AG04450 (cell line): ENCODE results near the gene TAF9. TPM values are rescaled to one million over a fixed set of nuclear protein-coding genes. Genes with fewer than 3 reads are reported as not detected.

Experiments used
- CTCF ChIA-PET: fragments of 300-600, 350-600 bp; formaldehyde crosslinking; extraction: SDS; loops from one replicate; lab custom pipeline; 2022; ENCODE audit warnings: antibody characterized with exemption, inconsistent platforms; lab: Charles Lee
- POLR2A ChIA-PET: fragments of 350-600 bp; formaldehyde crosslinking; extraction: SDS; loops from one replicate; lab custom pipeline; 2021; ENCODE audit warnings: antibody characterized with exemption, inconsistent platforms; lab: Yijun Ruan, JAX
- DNase-seq: peaks from one replicate; pipeline ENCODE4 v3.0.0-alpha.2; 2011; ENCODE audit warnings: low read depth, low spot score
- H3K27ac ChIP-seq: one replicate; pipeline ENCODE4 v1.5.1; 2012; ENCODE audit warnings: low read depth, low read length, control low read depth
- H3K27me3 ChIP-seq: one replicate; pipeline ENCODE4 v1.6.0; 2012; ENCODE audit warnings: low read length; ENCODE audit not compliant: control insufficient read depth, insufficient read depth
- H3K4me3 ChIP-seq: 2 replicates; pipeline ENCODE4 v1.5.1; 2011; ENCODE audit warnings: mild to moderate bottlenecking, low read depth, low read length, control low read depth
- H3K9me3 ChIP-seq: 2 replicates; pipeline ENCODE4 v1.5.1; 2012; ENCODE audit warnings: low read length; ENCODE audit not compliant: control insufficient read depth, insufficient read depth
- CTCF ChIP-seq: IDR thresholded peaks from 2 replicates; pipeline ENCODE4 v1.5.1; 2011; ENCODE audit warnings: low read depth, low read length, control low read depth, inconsistent platforms
- polyA plus RNA-seq: library from polyadenylated mRNA; depleted of rRNA; stranded (reverse); fragments of >200 nt; gene quantifications from 2 replicates; pipeline ENCODE4 v1.2.3, GENCODE V29; 2011

TAF9 gene
- polyA plus RNA-seq, 1 experiment = 207 TPM

- H3K4me3 ChIP-seq = peak overlapping the region; percentile 76
- DNase-seq = no peak
- no peak for TF ChIP-seq CTCF
- H3K9me3 ChIP-seq = no peaks in the 10 kb centered on the region; the same call in 1 of the 2 replicates
- CTCF ChIA-PET = interaction anchor here (1.2 to 1.4 kb wide), 2 partner anchors 238 to 239 kb away, joined by 4 to 7 read pairs; partner anchors contain the start of gene SLC30A5
- H3K27ac ChIP-seq = no peak overlapping the region
- no peaks in the 10 kb centered on the region for H3K27me3 ChIP-seq
- POLR2A ChIA-PET = interaction anchor here (1.0 kb wide), 1 partner anchor 38 kb away, joined by 3 read pairs; the partner anchor contains the start of gene RAD17
Observed at GRCh38 chr5:69331528-69332445, 37.5 kb downstream of the TAF9 start.

GRCh38 chr5:69329905-69330489, 39.3 kb downstream of the TAF9 start:
- DNase-seq = no peak
- Histone ChIP-seq H3K27me3 (no peaks in the 10 kb centered on the region), H3K9me3 (no peaks in the 10 kb centered on the region; the same call in 1 of the 2 replicates), H3K4me3 (no peak overlapping the region), H3K27ac (no peak overlapping the region)
- ChIA-PET POLR2A (no interaction called here), CTCF (interaction anchor here (0.7 kb wide), 1 partner anchor 47 kb away, joined by 4 read pairs; no protein-coding TSS in a partner anchor)
- no peak for TF ChIP-seq CTCF

- no peak for DNase-seq
- no peaks in the 10 kb centered on the region for H3K9me3 ChIP-seq
- POLR2A ChIA-PET = no interaction called here
- no peak overlapping the region for H3K4me3 ChIP-seq
- H3K27me3 ChIP-seq = no peaks in the 10 kb centered on the region
- CTCF ChIA-PET = no interaction called here
- no peak overlapping the region for H3K27ac ChIP-seq
- TF ChIP-seq CTCF = no peak
Observed at GRCh38 chr5:69326365-69326764, 43.0 kb downstream of the TAF9 start.

- H3K27ac ChIP-seq = no peak overlapping the region
- ChIA-PET POLR2A (no interaction called here), CTCF (interaction anchor here (0.5 kb wide), 1 partner anchor 31 kb away, joined by 3 read pairs; no protein-coding TSS in a partner anchor)
- H3K4me3 ChIP-seq = no peak overlapping the region
- no peak for TF ChIP-seq CTCF
- DNase-seq = no peak
- H3K27me3 ChIP-seq = no peaks in the 10 kb centered on the region
- no peaks in the 10 kb centered on the region for H3K9me3 ChIP-seq
Observed at GRCh38 chr5:69317391-69317790, 51.9 kb downstream of the TAF9 start.
